NCI-H146 (cell line): ENCODE data around the gene WBP1L.
"Not testable (repeated sequence)": the region's sequence is repeated elsewhere in the genome, so short reads cannot be mapped to it uniquely, and the experiment has no call there.

Experiments used
- DNase-seq: peaks from one replicate; lab custom pipeline; 2025; lab: John Stamatoyannopoulos, UW

Gene WBP1L

GRCh38 chr10:102838276-102838927 lies 94.7 kb downstream of the WBP1L start:
- DNase-seq, result not testable (repeated sequence)

GRCh38 chr10:102841827-102842345 lies 98.1 kb downstream of the WBP1L start:
- no peak for DNase-seq

GRCh38 chr10:102843139-102843538 lies 99.4 kb downstream of the WBP1L start:
- DNase-seq, result not testable (repeated sequence)

- not testable (repeated sequence) for DNase-seq
Measured at GRCh38 chr10:102844190-102844776, 100.5 kb downstream of the WBP1L start.

GRCh38 chr10:102845352-102845902 lies 101.7 kb downstream of the WBP1L start:
- no peak for DNase-seq

GRCh38 chr10:102850025-102850518 lies 106.3 kb downstream of the WBP1L start:
- peak; percentile 41 for DNase-seq

- not testable (repeated sequence) for DNase-seq
Measured at GRCh38 chr10:102853237-102853636, 109.5 kb downstream of the WBP1L start.

GRCh38 chr10:102855731-102856436 lies 112.1 kb downstream of the WBP1L start:
- not testable (repeated sequence) for DNase-seq

- DNase-seq, result no peak
Measured at GRCh38 chr10:102856758-102857424, 113.1 kb downstream of the WBP1L start.

GRCh38 chr10:102859911-102860310 lies 116.2 kb downstream of the WBP1L start:
- DNase-seq, result no peak

GRCh38 chr10:102863660-102864059 lies 119.9 kb downstream of the WBP1L start:
- DNase-seq, result no peak

GRCh38 chr10:102865620-102866019 lies 121.9 kb downstream of the WBP1L start:
- DNase-seq, result no peak
